Naive thymus-derived CD8-positive, alpha-beta T cell (primary cell): Measurements from ENCODE around the gene SPINK5. TPM values are rescaled to one million over a fixed set of nuclear protein-coding genes. Genes with fewer than 3 reads are reported as not detected.
"Not testable (repeated sequence)": the region's sequence is repeated elsewhere in the genome, so short reads cannot be mapped to it uniquely, and the experiment has no call there.

Experiments used
- ATAC-seq, 2 donors: fragments of 150-1000 bp; cut with Tn5 transposase in 1 of 2; sonication (Bioruptor Pico), chemical (Tn5 transposase) in 1 of 2; 1 replicate in 1 of 2; 2 replicates in 1 of 2; pipeline ENCODE4 v1.10.0; 2021; ENCODE audit warnings: mild to moderate bottlenecking in 2 of 2, moderate library complexity in 2 of 2
- POLR2A ChIA-PET: fragments of 350-600 bp; sonication (Branson Sonifier 250); formaldehyde crosslinking; loops from one replicate; lab custom pipeline; 2021; ENCODE audit warnings: antibody characterized with exemption; lab: Charles Lee
- DNase-seq, 10 donors: peaks; one replicate each; pipeline versions ENCODE4 v3.0.0 to v3.0.0-alpha.2; 2020 to 2022
- H3K27ac Mint-ChIP-seq, 10 donors: one replicate each; pipeline ENCODE4 v1.8.0; 2020 to 2022; ENCODE audit warnings: mild to moderate bottlenecking in 10 of 10, mixed read lengths in 10 of 10, moderate library complexity in 4 of 10, inconsistent platforms in 1 of 10
- H3K27me3 Mint-ChIP-seq, 5 donors: one replicate each; pipeline ENCODE4 v1.8.0; 2021 to 2022; ENCODE audit warnings: mixed read lengths in 5 of 5
- H3K36me3 Mint-ChIP-seq, 3 donors: one replicate each; pipeline ENCODE4 v1.8.0; 2020 to 2022; ENCODE audit warnings: mixed read lengths in 3 of 3, mild to moderate bottlenecking in 2 of 3, inconsistent platforms in 1 of 3
- H3K4me1 Mint-ChIP-seq, 4 donors: one replicate each; pipeline ENCODE4 v1.8.0; 2021 to 2022; ENCODE audit warnings: mixed read lengths in 4 of 4
- H3K4me3 Mint-ChIP-seq, 10 donors: one replicate each; pipeline ENCODE4 v1.8.0; 2020 to 2022; ENCODE audit warnings: mild to moderate bottlenecking in 10 of 10, mixed read lengths in 10 of 10, moderate library complexity in 6 of 10, inconsistent platforms in 1 of 10
- H3K9me3 Mint-ChIP-seq, 9 donors: one replicate each; pipeline ENCODE4 v1.8.0; 2020 to 2022; ENCODE audit warnings: mixed read lengths in 9 of 9, mild to moderate bottlenecking in 3 of 9, inconsistent platforms in 1 of 9, moderate library complexity in 1 of 9
- polyA plus RNA-seq, 3 donors: library from polyadenylated mRNA; unstranded; fragments of 300-500 nt; fragmentation: Illumina TruSeq; gene quantifications; one replicate each; pipeline ENCODE4 v1.2.3, GENCODE V29; 2021
- total RNA-seq, 8 experiments: library from RNA in 2 of 8; stranded (reverse) in 2 of 8; gene quantifications; one replicate each; pipeline ENCODE4 v1.2.3 and lab custom pipeline; 2021 to 2026

Gene SPINK5, protein sequence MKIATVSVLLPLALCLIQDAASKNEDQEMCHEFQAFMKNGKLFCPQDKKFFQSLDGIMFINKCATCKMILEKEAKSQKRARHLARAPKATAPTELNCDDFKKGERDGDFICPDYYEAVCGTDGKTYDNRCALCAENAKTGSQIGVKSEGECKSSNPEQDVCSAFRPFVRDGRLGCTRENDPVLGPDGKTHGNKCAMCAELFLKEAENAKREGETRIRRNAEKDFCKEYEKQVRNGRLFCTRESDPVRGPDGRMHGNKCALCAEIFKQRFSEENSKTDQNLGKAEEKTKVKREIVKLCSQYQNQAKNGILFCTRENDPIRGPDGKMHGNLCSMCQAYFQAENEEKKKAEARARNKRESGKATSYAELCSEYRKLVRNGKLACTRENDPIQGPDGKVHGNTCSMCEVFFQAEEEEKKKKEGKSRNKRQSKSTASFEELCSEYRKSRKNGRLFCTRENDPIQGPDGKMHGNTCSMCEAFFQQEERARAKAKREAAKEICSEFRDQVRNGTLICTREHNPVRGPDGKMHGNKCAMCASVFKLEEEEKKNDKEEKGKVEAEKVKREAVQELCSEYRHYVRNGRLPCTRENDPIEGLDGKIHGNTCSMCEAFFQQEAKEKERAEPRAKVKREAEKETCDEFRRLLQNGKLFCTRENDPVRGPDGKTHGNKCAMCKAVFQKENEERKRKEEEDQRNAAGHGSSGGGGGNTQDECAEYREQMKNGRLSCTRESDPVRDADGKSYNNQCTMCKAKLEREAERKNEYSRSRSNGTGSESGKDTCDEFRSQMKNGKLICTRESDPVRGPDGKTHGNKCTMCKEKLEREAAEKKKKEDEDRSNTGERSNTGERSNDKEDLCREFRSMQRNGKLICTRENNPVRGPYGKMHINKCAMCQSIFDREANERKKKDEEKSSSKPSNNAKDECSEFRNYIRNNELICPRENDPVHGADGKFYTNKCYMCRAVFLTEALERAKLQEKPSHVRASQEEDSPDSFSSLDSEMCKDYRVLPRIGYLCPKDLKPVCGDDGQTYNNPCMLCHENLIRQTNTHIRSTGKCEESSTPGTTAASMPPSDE
- total RNA-seq = not detected
- polyA plus RNA-seq = not detected
- 0 reads per million in 6 experiments for total RNA-seq (lab: John Stamatoyannopoulos, UW)

DNA sequence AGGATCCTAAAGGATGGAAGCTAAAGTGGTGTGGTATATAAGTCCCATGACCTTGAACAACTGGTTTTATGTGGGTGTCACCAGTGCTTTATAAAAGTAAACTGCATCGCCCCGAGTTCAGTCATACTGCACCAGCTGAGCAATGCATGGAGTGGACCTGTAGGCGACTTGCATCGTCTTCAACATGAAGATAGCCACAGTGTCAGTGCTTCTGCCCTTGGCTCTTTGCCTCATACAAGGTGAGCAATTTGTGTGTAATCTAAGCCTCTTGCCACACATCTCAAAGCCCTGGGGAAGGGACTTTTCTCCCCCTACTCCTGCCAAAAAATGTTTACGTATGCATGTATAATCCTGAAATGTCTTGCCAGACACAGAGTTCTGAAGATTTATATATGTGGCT, at the start of gene SPINK5:
SPINK5 (plus strand) TSS at position 120 of the 400 bp plus-strand sequence; CDS start at position 185, 65 bp downstream.
- no peaks in the 10 kb centered on the region for H3K27me3 Mint-ChIP-seq
- peaks cover 0 to 1% (median 0%) of the 10 kb centered on the region in 9 donors for H3K9me3 Mint-ChIP-seq
- H3K4me1 Mint-ChIP-seq = no peaks in the 10 kb centered on the region
- no peak for DNase-seq
- H3K4me3 Mint-ChIP-seq = no peak within 1 kb of the TSS
- no peak within 1 kb of the TSS for H3K27ac Mint-ChIP-seq
- ATAC-seq = no peak
- H3K36me3 Mint-ChIP-seq = no peaks in the 10 kb centered on the region
- POLR2A ChIA-PET = no interaction called here

DNA sequence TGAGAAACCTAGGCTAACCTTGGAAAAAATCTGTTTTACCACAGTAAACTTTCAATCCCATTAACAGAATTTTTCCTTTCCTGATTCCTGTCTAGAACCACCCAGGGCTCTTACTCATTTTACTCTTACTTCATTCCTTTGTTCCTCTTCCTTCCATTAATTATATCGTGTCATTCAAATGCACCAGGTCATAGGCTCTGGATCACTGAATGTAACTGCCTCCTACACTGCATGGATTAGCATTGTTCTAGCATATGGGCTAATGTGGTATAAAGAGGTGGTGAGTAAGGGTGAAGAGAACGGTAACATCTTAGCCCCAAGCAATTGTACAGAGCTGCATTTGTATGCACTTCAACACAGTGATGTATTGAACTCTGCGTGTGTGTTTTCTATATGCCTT, 49.5 kb upstream of the SPINK5 start:
- Mint-ChIP-seq H3K4me1 (no peaks in the 10 kb centered on the region), H3K4me3 (no peak overlapping the region), H3K36me3 (no peaks in the 10 kb centered on the region), H3K27ac (no peak overlapping the region), H3K27me3 (peaks cover 0 to 3% (median 0%) of the 10 kb centered on the region in 5 donors), H3K9me3 (peaks cover 0 to 4% (median 0%) of the 10 kb centered on the region in 9 donors)
- ATAC-seq (no peak), DNase-seq (no peak)
- POLR2A ChIA-PET = no interaction called here

DNA sequence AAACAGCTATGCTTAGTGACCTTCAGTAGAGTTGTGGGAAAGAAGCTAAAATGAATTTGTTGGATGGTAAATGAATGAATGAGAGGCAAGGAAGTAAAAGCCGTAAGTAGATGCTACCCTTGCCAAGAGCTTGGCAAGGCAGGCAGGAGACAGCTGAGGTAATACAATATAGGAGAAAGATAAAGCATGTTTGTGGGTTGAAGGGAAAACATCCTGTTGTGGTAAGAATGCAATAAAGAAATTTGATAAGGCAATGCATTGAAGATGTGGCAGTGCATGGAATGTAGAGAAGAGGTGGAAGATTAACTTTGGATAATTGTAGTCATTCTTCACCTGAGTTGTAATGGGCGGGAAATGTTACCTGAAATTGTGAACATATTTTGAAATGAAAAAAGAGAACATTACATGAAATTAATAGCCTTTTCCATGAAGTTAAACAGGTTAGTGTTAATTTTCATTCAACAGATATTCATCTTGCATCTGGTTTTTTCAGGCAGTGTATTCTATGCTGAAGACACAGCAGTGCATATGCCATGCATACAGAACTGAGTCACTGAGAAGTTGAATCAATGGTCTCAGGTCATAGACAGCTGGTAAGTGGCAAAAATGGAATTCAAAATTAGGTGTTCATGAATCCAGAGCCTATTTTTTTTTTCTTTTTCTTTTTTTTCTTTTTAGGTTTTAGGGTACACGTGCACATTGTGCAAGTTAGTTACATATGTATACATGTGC, 43.4 kb upstream of the SPINK5 start:
- peaks cover 0 to 3% (median 0%) of the 10 kb centered on the region in 5 donors for H3K27me3 Mint-ChIP-seq
- H3K4me3 Mint-ChIP-seq = no peak overlapping the region
- peaks cover 0 to 4% (median 0%) of the 10 kb centered on the region in 3 donors for H3K36me3 Mint-ChIP-seq
- ATAC-seq = no peak
- no peak overlapping the region for H3K27ac Mint-ChIP-seq
- H3K9me3 Mint-ChIP-seq = peaks cover 0 to 12% (median 3%) of the 10 kb centered on the region in 9 donors
- POLR2A ChIA-PET = no interaction called here
- no peaks in the 10 kb centered on the region for H3K4me1 Mint-ChIP-seq
- no peak for DNase-seq

DNA sequence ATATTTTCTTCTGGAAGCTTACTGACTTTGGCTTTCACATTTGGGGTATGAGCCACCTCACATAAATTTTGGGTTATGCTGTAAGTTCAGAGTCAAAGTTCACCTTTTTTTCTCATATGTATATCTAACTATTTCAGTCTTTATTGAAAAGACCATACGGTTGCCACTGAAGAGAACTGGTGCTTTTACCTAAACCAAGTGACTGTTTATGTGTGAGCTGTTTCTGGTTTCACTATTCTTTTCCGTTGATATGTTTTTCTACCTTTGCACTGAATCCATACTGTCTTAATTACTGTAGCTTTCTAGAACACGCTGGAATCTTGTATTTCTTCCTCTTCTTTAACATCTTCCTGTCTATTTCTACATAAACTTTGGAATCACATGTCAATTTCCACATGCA, 36.3 kb upstream of the SPINK5 start:
- POLR2A ChIA-PET = no interaction called here
- H3K9me3 Mint-ChIP-seq = peaks cover 0 to 12% (median 0%) of the 10 kb centered on the region in 9 donors
- H3K4me1 Mint-ChIP-seq = no peaks in the 10 kb centered on the region
- ATAC-seq (no peak), DNase-seq (no peak)
- H3K27ac Mint-ChIP-seq = no peak overlapping the region
- no peaks in the 10 kb centered on the region for H3K27me3 Mint-ChIP-seq
- no peak overlapping the region for H3K4me3 Mint-ChIP-seq
- no peaks in the 10 kb centered on the region for H3K36me3 Mint-ChIP-seq

DNA sequence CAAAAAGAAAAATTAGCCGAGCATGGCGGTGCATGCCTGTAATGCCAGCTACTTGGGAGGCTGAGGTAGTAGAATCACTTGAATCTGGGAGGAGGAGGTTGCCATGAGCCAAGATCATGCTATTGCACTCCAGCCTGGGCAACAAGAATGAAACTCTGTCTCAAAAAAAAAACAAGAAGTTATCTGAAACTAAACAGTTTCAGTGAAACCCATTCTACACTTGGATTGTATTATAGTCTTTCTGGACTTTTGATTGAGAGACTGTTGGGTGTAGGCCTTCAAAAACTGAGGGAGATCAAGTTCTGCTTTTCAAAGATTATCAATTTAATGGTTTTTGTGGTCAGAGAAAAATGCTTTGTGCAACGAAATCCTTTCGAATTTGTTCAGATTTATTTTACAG, 34.6 kb upstream of the SPINK5 start:
- no peak for ATAC-seq
- POLR2A ChIA-PET = no interaction called here
- Mint-ChIP-seq H3K9me3 (peaks cover 0 to 12% (median 0%) of the 10 kb centered on the region in 9 donors), H3K4me3 (no peak overlapping the region), H3K27ac (no peak overlapping the region), H3K4me1 (no peaks in the 10 kb centered on the region), H3K36me3 (no peaks in the 10 kb centered on the region), H3K27me3 (no peaks in the 10 kb centered on the region)
- DNase-seq = no peak

DNA sequence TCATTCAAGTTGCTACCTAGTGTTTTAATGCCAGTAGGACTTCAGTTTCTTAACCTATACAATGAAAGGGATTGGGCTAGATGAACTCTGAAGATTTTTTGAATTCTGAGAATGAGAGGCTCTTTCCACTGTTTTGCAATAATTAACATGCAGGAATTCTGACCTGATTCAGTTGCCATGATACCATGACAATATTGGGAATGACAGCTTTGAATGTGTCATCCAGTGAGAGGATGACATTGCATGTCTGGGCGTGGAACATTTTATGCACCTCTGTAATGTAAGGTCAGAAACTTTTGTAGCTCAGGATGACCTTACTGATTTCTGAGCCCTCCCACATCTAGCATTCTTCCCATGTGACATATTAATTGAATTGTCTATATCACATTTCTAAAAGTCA, 30.6 kb upstream of the SPINK5 start:
- Mint-ChIP-seq H3K9me3 (peaks cover 0 to 8% (median 0%) of the 10 kb centered on the region in 9 donors), H3K27me3 (peaks cover 0 to 5% (median 0%) of the 10 kb centered on the region in 5 donors), H3K36me3 (no peaks in the 10 kb centered on the region), H3K4me1 (no peaks in the 10 kb centered on the region), H3K27ac (no peak overlapping the region), H3K4me3 (no peak overlapping the region)
- ATAC-seq (no peak), DNase-seq (no peak)
- POLR2A ChIA-PET = no interaction called here

DNA sequence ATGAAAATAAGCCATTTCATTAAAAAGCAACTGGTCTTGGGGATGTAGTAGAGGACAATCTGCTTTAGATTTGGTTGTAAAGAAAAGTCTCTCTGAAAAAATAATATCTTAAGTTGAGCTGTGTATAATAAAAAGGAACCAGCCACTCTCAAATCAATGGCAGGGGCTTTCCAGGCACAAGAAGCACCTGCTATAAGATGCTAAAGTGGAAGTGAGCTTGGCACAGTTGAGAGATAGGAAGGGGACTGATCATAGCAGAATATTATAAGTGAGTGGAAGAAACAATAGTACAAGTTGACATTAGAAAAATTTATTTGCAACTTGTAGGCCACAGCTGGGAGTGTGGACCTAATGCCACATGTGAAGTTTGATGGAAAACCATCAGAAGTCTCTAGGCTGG, 28.1 kb upstream of the SPINK5 start:
- peaks cover 0 to 2% (median 0%) of the 10 kb centered on the region in 9 donors for H3K9me3 Mint-ChIP-seq
- ATAC-seq = no peak
- no peaks in the 10 kb centered on the region for H3K36me3 Mint-ChIP-seq
- no peak for DNase-seq
- POLR2A ChIA-PET = no interaction called here
- no peak overlapping the region for H3K27ac Mint-ChIP-seq
- H3K4me3 Mint-ChIP-seq = no peak overlapping the region
- H3K4me1 Mint-ChIP-seq = no peaks in the 10 kb centered on the region
- H3K27me3 Mint-ChIP-seq = peaks cover 0 to 5% (median 0%) of the 10 kb centered on the region in 5 donors

DNA sequence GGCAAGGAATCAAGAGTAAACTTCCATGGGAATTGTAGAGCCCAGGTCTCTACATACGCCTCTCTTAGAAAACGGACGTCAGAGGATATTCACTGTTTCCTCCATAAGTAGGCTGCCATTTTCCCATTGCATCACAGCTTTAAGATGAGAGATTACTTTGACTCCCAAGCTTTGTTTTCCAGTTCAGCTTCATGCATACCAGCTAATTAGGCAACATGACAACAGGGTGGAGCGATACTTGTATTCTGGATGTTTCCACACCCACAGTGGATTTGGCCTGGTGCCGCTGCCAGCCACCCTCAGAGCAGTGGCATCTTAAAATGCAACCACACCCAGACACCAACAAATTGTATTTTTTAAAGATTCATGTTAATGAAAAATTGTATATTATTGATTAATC, 20.9 kb upstream of the SPINK5 start:
- ATAC-seq = no peak
- Mint-ChIP-seq H3K9me3 (peaks cover 0 to 12% (median 0%) of the 10 kb centered on the region in 9 donors), H3K27ac (no peak overlapping the region), H3K27me3 (peaks cover 0 to 2% (median 0%) of the 10 kb centered on the region in 5 donors), H3K4me3 (no peak overlapping the region), H3K36me3 (no peaks in the 10 kb centered on the region), H3K4me1 (no peaks in the 10 kb centered on the region)
- POLR2A ChIA-PET = no interaction called here
- no peak for DNase-seq

DNA sequence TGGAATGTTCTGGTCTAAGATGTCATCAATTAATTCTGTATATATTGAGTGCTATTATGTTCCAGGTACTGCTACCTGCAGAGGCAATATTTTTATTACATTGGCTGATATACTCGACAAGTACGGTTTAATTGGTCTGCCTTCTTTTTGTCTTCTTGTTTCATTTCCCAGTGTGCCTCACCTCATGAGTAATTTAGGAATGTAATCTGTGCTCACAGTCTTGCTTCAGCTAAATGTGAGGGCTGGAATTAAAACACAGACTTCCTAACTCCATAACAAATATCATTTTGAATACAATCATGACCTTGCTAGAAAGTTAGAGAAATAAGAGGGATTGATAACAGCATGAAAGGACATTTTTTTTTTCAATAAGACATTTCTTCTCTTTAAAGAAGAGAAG, 20.1 kb upstream of the SPINK5 start:
- Mint-ChIP-seq H3K27ac (no peak overlapping the region), H3K4me1 (no peaks in the 10 kb centered on the region), H3K9me3 (peaks cover 0 to 12% (median 0%) of the 10 kb centered on the region in 9 donors), H3K36me3 (no peaks in the 10 kb centered on the region), H3K27me3 (peaks cover 0 to 2% (median 0%) of the 10 kb centered on the region in 5 donors), H3K4me3 (no peak overlapping the region)
- ATAC-seq (no peak), DNase-seq (no peak)
- POLR2A ChIA-PET = no interaction called here

DNA sequence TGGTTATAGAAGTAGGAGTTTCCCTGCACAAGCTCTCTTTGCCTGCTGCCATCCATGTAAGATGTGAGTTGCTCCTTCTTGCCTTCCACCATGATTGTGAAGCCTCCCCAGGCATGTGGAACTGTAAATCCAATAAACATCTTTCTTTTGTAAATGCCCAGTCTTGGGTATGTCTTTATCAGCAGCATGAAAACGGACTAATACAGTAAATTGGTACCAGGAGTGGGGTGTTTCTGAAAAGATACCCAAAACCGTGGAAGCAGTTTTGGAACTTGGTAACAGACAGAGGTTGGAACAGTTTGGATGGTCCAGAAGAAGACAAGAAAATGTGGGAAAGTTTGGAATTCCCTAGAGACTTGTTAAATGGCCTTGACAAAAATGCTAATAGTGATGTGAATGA, 8.6 kb upstream of the SPINK5 start:
- H3K4me3 Mint-ChIP-seq, DNase-seq, ATAC-seq, H3K27ac Mint-ChIP-seq, H3K4me1 Mint-ChIP-seq, H3K27me3 Mint-ChIP-seq, POLR2A ChIA-PET: not testable (repeated sequence)
- Mint-ChIP-seq H3K36me3 (peaks cover 3 to 21% (median 5%) of the 10 kb centered on the region in 3 donors), H3K9me3 (peaks cover 0 to 52% (median 33%) of the 10 kb centered on the region in 9 donors)

DNA sequence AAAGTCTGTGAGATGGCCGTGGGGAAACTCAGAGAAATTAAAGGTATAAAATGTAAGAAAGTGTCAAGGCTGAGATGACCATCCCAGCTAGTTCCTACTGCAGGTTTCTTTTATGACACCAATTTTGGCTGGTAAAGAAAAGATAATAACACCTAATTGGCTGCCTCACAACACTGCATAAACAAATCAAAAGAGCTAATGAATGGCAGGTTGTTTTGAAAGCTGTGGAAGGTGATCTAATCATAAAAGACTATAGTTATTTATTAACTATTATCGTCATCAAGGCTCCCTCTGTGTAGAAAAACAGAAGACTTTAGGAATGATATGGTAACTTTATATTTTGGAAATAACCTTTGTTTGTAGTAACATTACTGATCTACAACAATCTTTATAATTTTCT, 3.5 kb upstream of the SPINK5 start:
- peaks cover 0 to 25% (median 18%) of the 10 kb centered on the region in 9 donors for H3K9me3 Mint-ChIP-seq
- no peak overlapping the region for H3K4me3 Mint-ChIP-seq
- ATAC-seq = no peak
- POLR2A ChIA-PET = no interaction called here
- peaks cover 2 to 9% (median 3%) of the 10 kb centered on the region in 3 donors for H3K36me3 Mint-ChIP-seq
- H3K27me3 Mint-ChIP-seq = no peaks in the 10 kb centered on the region
- H3K27ac Mint-ChIP-seq = no peak overlapping the region
- DNase-seq = no peak
- H3K4me1 Mint-ChIP-seq = no peaks in the 10 kb centered on the region

DNA sequence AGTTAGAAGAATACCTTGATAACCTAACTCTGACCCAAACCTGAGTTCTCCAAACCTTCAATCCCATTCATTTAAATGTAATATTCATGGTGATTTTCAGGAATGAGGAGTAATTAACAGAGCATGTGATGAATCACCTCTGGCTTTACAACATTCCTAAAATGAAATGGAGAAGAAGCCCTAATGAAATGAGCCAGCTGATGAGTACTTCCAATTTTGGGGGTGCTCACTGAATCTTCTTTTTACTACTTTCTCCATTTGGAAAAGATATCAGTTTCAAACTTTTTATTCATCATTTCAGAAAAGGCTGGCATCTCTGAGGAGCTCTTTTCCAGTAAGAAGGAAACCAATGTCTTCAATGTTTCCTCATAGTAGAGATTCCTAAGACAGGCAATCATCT, 2.9 kb upstream of the SPINK5 start:
- Mint-ChIP-seq H3K36me3 (peaks cover 0 to 6% (median 3%) of the 10 kb centered on the region in 3 donors), H3K27me3 (no peaks in the 10 kb centered on the region)
- POLR2A ChIA-PET = no interaction called here

More for the DNA sequence above, 2.9 kb upstream of the SPINK5 start:
- no peaks in the 10 kb centered on the region for H3K4me1 Mint-ChIP-seq
- no peak for ATAC-seq
- H3K4me3 Mint-ChIP-seq = no peak overlapping the region
- H3K9me3 Mint-ChIP-seq = peaks cover 0 to 20% (median 12%) of the 10 kb centered on the region in 9 donors
- H3K27ac Mint-ChIP-seq = no peak overlapping the region
- DNase-seq = no peak
